DOHH2 (cell line): ENCODE measurements around the gene TMEM14C.

ENCODE experiments used
- H3F3A ChIP-seq: fragments of 200-600 bp; sonication (generic), shearing (Covaris generic); 2 replicates; pipeline ENCODE4 v1.6.0; 2016; ENCODE audit warnings: antibody characterized with exemption, mild to moderate bottlenecking; ENCODE audit not compliant: control insufficient read depth, insufficient read depth
- H3K27ac ChIP-seq: fragments of 200-600 bp; sonication (generic); 2 replicates; pipeline ENCODE4 v1.5.1; 2014; ENCODE audit warnings: low read depth, mild to moderate bottlenecking, low read length, moderate library complexity
- H3K27me3 ChIP-seq: fragments of 200-600 bp; sonication (generic); 2 replicates; pipeline ENCODE4 v1.6.1; 2014; ENCODE audit warnings: mild to moderate bottlenecking, low read length, mixed read lengths; ENCODE audit not compliant: control insufficient read depth
- H3K36me3 ChIP-seq: fragments of 200-600 bp; sonication (generic); 2 replicates; pipeline ENCODE4 v1.6.1; 2014; ENCODE audit warnings: mild to moderate bottlenecking, low read length, moderate library complexity, mixed read lengths; ENCODE audit not compliant: control insufficient read depth
- H3K4me1 ChIP-seq: fragments of 200-600 bp; sonication (generic); 2 replicates; pipeline ENCODE4 v1.6.1; 2014; ENCODE audit warnings: mild to moderate bottlenecking, low read length, mixed read lengths; ENCODE audit not compliant: control insufficient read depth
- H3K4me2 ChIP-seq: fragments of 200-600 bp; sonication (generic); 2 replicates; pipeline ENCODE4 v1.6.0; 2014; ENCODE audit warnings: mild to moderate bottlenecking, low read length, moderate library complexity
- H3K4me3 ChIP-seq: fragments of 200-600 bp; sonication (generic); 2 replicates; pipeline ENCODE4 v1.5.1; 2014; ENCODE audit warnings: mild to moderate bottlenecking, low read length, mixed read lengths
- H3K79me2 ChIP-seq: fragments of 200-600 bp; sonication (generic); 2 replicates; pipeline ENCODE4 v1.6.1; 2014; ENCODE audit warnings: mild to moderate bottlenecking, low read length, mixed read lengths; ENCODE audit not compliant: control insufficient read depth
- H3K9me2 ChIP-seq: fragments of 200-600 bp; sonication (generic); replicated peaks from 2 replicates; pipeline ENCODE4 v1.6.1; 2014; ENCODE audit warnings: mild to moderate bottlenecking, low read length, mixed read lengths; ENCODE audit not compliant: control insufficient read depth
- H3K9me3 ChIP-seq: fragments of 200-600 bp; sonication (generic); 2 replicates; pipeline ENCODE4 v1.6.1; 2014; ENCODE audit warnings: antibody characterized with exemption, low read length, mixed read lengths; ENCODE audit not compliant: control insufficient read depth, insufficient read depth
- H4K20me1 ChIP-seq: fragments of 200-600 bp; sonication (generic); 2 replicates; pipeline ENCODE4 v1.6.0; 2014; ENCODE audit warnings: low read depth, mild to moderate bottlenecking, antibody characterized with exemption, low read length, moderate library complexity; ENCODE audit not compliant: control insufficient read depth, insufficient read depth
- CTCF ChIP-seq: fragments of 200-600 bp; sonication (generic); IDR thresholded peaks from one replicate; pipeline ENCODE4 v1.5.1; 2014; ENCODE audit warnings: antibody characterized with exemption, mild to moderate bottlenecking, low read depth, low read length; ENCODE audit not compliant: poor library complexity, severe bottlenecking
- EZH2phosphoT487 ChIP-seq: fragments of 200-600 bp; sonication (generic); IDR thresholded peaks from 2 replicates; pipeline ENCODE4 v1.6.1; 2017; ENCODE audit warnings: borderline replicate concordance, mild to moderate bottlenecking, antibody characterized with exemption, low read length, moderate library complexity, mixed read lengths

The TMEM14C gene

GRCh38 chr6:10769419-10769818 is 46.5 kb downstream of the TMEM14C start:
- Histone ChIP-seq H3K27ac (no peak overlapping the region), H3K4me2 (no peak overlapping the region), H3K4me1 (no peaks in the 10 kb centered on the region), H3K27me3 (no peaks in the 10 kb centered on the region), H3K79me2 (no peaks in the 10 kb centered on the region), H3K9me3 (no peaks in the 10 kb centered on the region), H3K4me3 (no peak overlapping the region), H3K36me3 (no peaks in the 10 kb centered on the region; the same call in 1 of the 2 replicates), H3F3A (peaks cover 3% of the 10 kb centered on the region; the same call in 1 of the 2 replicates), H3K9me2 (no peaks in the 10 kb centered on the region), H4K20me1 (no peaks in the 10 kb centered on the region)
- TF ChIP-seq EZH2phosphoT487 = no peak
- TF ChIP-seq CTCF = no peak

- Histone ChIP-seq H3K27me3 (no peaks in the 10 kb centered on the region), H3K4me1 (no peaks in the 10 kb centered on the region), H3K36me3 (no peaks in the 10 kb centered on the region; the same call in 1 of the 2 replicates), H4K20me1 (no peaks in the 10 kb centered on the region), H3K4me2 (no peak overlapping the region), H3K27ac (no peak overlapping the region), H3K79me2 (no peaks in the 10 kb centered on the region), H3K4me3 (no peak overlapping the region), H3K9me2 (no peaks in the 10 kb centered on the region), H3K9me3 (no peaks in the 10 kb centered on the region), H3F3A (peaks cover 3% of the 10 kb centered on the region; the same call in 1 of the 2 replicates)
- TF ChIP-seq CTCF = no peak
- TF ChIP-seq EZH2phosphoT487 = no peak
Measured at GRCh38 chr6:10771371-10771894, 48.6 kb downstream of the TMEM14C start.

- peaks cover 1% of the 10 kb centered on the region; the same call in 1 of the 2 replicates for H3F3A ChIP-seq
Measured at GRCh38 chr6:10778230-10778629, 55.4 kb downstream of the TMEM14C start.

More at GRCh38 chr6:10778230-10778629, 55.4 kb downstream of the TMEM14C start:
- no peaks in the 10 kb centered on the region for H4K20me1 ChIP-seq
- no peak overlapping the region for H3K4me2 ChIP-seq
- no peaks in the 10 kb centered on the region for H3K4me1 ChIP-seq
- H3K36me3 ChIP-seq = no peaks in the 10 kb centered on the region; the same call in 1 of the 2 replicates
- TF ChIP-seq CTCF (no peak), EZH2phosphoT487 (no peak)
- no peaks in the 10 kb centered on the region for H3K9me3 ChIP-seq
- H3K9me2 ChIP-seq = no peaks in the 10 kb centered on the region
- H3K4me3 ChIP-seq = no peak overlapping the region
- H3K27ac ChIP-seq = no peak overlapping the region
- H3K79me2 ChIP-seq = no peaks in the 10 kb centered on the region
- H3K27me3 ChIP-seq = no peaks in the 10 kb centered on the region
